Neural cell (in vitro differentiated cells): Measurements from ENCODE around the gene DCC. TPM values are rescaled to one million over a fixed set of nuclear protein-coding genes. Genes with fewer than 3 reads are reported as not detected.

Experiments used
- H2AFZ ChIP-seq: fragments of 200-600, 300-800 bp; sonication (generic), shearing (Covaris generic); 2 replicates; pipeline ENCODE4 v1.6.0; 2014; ENCODE audit warnings: low read depth, mild to moderate bottlenecking, antibody characterized with exemption, low read length, moderate library complexity
- H3F3A ChIP-seq: fragments of 200-600 bp; shearing (Covaris generic); 2 replicates; pipeline ENCODE4 v1.6.1; 2016; ENCODE audit warnings: mild to moderate bottlenecking, moderate library complexity, mixed read lengths, antibody characterized with exemption, low read length; ENCODE audit not compliant: insufficient read depth, poor library complexity, severe bottlenecking
- H3K27ac ChIP-seq: fragments of 200-600, 300-800 bp; sonication (generic), shearing (Covaris generic); 2 replicates; pipeline ENCODE4 v1.5.1; 2014; ENCODE audit warnings: mild to moderate bottlenecking, low read length, moderate library complexity
- H3K27me3 ChIP-seq: fragments of 300-800, 200-600 bp; sonication (generic), shearing (Covaris generic); 2 replicates; pipeline ENCODE4 v1.6.0; 2014; ENCODE audit warnings: mild to moderate bottlenecking, low read depth, low read length, moderate library complexity; ENCODE audit not compliant: insufficient read depth
- H3K36me3 ChIP-seq: fragments of 300-800, 200-600 bp; sonication (generic), shearing (Covaris generic); 2 replicates; pipeline ENCODE4 v1.5.1; 2014; ENCODE audit warnings: mild to moderate bottlenecking, antibody characterized with exemption, low read length, moderate library complexity; ENCODE audit not compliant: insufficient read depth
- H3K4me2 ChIP-seq: fragments of 300-800, 200-600 bp; sonication (generic), shearing (Covaris generic); 2 replicates; pipeline ENCODE4 v1.6.0; 2014; ENCODE audit warnings: mild to moderate bottlenecking, low read length
- H3K4me3 ChIP-seq: fragments of 300-800, 200-600 bp; sonication (generic), shearing (Covaris generic); 2 replicates; pipeline ENCODE4 v1.5.1; 2014; ENCODE audit warnings: mild to moderate bottlenecking, low read length, moderate library complexity
- H3K79me2 ChIP-seq: fragments of 200-600 bp; shearing (Covaris generic); replicated peaks from 2 replicates; pipeline ENCODE4 v1.6.0; 2014; ENCODE audit warnings: mild to moderate bottlenecking, low read length, moderate library complexity; ENCODE audit not compliant: insufficient read depth
- H3K9ac ChIP-seq: fragments of 300-800, 200-600 bp; sonication (generic), shearing (Covaris generic); 2 replicates; pipeline ENCODE4 v1.6.1; 2016; ENCODE audit warnings: mild to moderate bottlenecking, low read length, mixed read lengths
- H3K9me2 ChIP-seq: fragments of 200-600 bp; shearing (Covaris generic); 2 replicates; pipeline ENCODE4 v1.6.1; 2016; ENCODE audit warnings: mild to moderate bottlenecking, low read length, mixed read lengths; ENCODE audit not compliant: insufficient read depth
- H3K9me3 ChIP-seq: fragments of 200-600, 300-800 bp; sonication (generic), shearing (Covaris generic); 2 replicates; pipeline ENCODE4 v1.6.1; 2016; ENCODE audit warnings: mild to moderate bottlenecking, mixed run types, low read length, moderate library complexity, mixed read lengths
- H4K20me1 ChIP-seq: fragments of 200-600 bp; shearing (Covaris generic); 2 replicates; pipeline ENCODE4 v1.6.1; 2016; ENCODE audit warnings: mild to moderate bottlenecking, mixed run types; ENCODE audit not compliant: insufficient read depth
- EP300 ChIP-seq: fragments of 450-650 bp; conservative IDR thresholded peaks from 2 replicates; pipeline ENCODE4 v1.6.1; 2014; ENCODE audit warnings: antibody characterized with exemption, mild to moderate bottlenecking, moderate library complexity; ENCODE audit not compliant: poor library complexity, severe bottlenecking
- EZH2 ChIP-seq: fragments of 200-600, 300-800 bp; shearing (Covaris generic), sonication (generic); IDR thresholded peaks from 2 replicates; pipeline ENCODE4 v1.6.1; 2014; ENCODE audit warnings: antibody characterized with exemption, low read length, borderline replicate concordance, mild to moderate bottlenecking; ENCODE audit not compliant: insufficient read depth, poor library complexity, severe bottlenecking
- MXI1 ChIP-seq: fragments of 450-650 bp; conservative IDR thresholded peaks from 2 replicates; pipeline ENCODE4 v1.6.1; 2014; ENCODE audit warnings: antibody characterized with exemption, mild to moderate bottlenecking; ENCODE audit not compliant: poor library complexity, severe bottlenecking
- POLR2AphosphoS5 ChIP-seq: IDR thresholded peaks from 2 replicates; pipeline ENCODE4 v1.6.1; 2012
- RAD21 ChIP-seq: fragments of 450-650 bp; conservative IDR thresholded peaks from 2 replicates; pipeline ENCODE4 v1.6.1; 2014; ENCODE audit warnings: antibody characterized with exemption, mild to moderate bottlenecking, moderate library complexity
- REST ChIP-seq: IDR thresholded peaks from 2 replicates; pipeline ENCODE4 v1.6.1; 2012; ENCODE audit warnings: borderline replicate concordance
- SMC3 ChIP-seq: fragments of 450-650 bp; conservative IDR thresholded peaks from 2 replicates; pipeline ENCODE4 v1.6.1; 2014; ENCODE audit warnings: antibody characterized with exemption, mild to moderate bottlenecking, moderate library complexity; ENCODE audit not compliant: poor library complexity
- TAF1 ChIP-seq: IDR thresholded peaks from 2 replicates; pipeline ENCODE4 v1.6.1; 2012; ENCODE audit warnings: low read depth
- polyA plus RNA-seq: library from polyadenylated mRNA; depleted of rRNA; stranded (reverse); fragments of >200 nt; gene quantifications from 2 replicates; pipeline ENCODE4 v1.2.3, GENCODE V29; 2014
- TF ChIP-seq, protein P1 (sequence below): fragments of 450-650 bp; IDR thresholded peaks from 2 replicates; pipeline ENCODE4 v1.5.1; 2014; ENCODE audit warnings: antibody characterized with exemption, mild to moderate bottlenecking, moderate library complexity; ENCODE audit not compliant: poor library complexity, severe bottlenecking

DCC gene
- polyA plus RNA-seq, 1 donor from 2014 or later: 40.7 TPM

- no peak overlapping the region for H3K27ac ChIP-seq
- TF ChIP-seq RAD21 (no peak), TAF1 (no peak), EP300 (no peak), REST (no peak), MXI1 (no peak), SMC3 (no peak), EZH2 (no peak), POLR2AphosphoS5 (no peak)
- TF ChIP-seq, protein P1, sequence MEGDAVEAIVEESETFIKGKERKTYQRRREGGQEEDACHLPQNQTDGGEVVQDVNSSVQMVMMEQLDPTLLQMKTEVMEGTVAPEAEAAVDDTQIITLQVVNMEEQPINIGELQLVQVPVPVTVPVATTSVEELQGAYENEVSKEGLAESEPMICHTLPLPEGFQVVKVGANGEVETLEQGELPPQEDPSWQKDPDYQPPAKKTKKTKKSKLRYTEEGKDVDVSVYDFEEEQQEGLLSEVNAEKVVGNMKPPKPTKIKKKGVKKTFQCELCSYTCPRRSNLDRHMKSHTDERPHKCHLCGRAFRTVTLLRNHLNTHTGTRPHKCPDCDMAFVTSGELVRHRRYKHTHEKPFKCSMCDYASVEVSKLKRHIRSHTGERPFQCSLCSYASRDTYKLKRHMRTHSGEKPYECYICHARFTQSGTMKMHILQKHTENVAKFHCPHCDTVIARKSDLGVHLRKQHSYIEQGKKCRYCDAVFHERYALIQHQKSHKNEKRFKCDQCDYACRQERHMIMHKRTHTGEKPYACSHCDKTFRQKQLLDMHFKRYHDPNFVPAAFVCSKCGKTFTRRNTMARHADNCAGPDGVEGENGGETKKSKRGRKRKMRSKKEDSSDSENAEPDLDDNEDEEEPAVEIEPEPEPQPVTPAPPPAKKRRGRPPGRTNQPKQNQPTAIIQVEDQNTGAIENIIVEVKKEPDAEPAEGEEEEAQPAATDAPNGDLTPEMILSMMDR: no peak
- no peaks in the 10 kb centered on the region for H3K9me2 ChIP-seq
- no peaks in the 10 kb centered on the region for H3K9me3 ChIP-seq
- H3K79me2 ChIP-seq: no peaks in the 10 kb centered on the region
- no peak overlapping the region for H3K4me3 ChIP-seq
- H3K36me3 ChIP-seq: no peaks in the 10 kb centered on the region
- no peak overlapping the region for H2AFZ ChIP-seq
- H3F3A ChIP-seq: no peaks in the 10 kb centered on the region
- no peaks in the 10 kb centered on the region for H4K20me1 ChIP-seq
- H3K27me3 ChIP-seq: no peaks in the 10 kb centered on the region
- H3K9ac ChIP-seq: no peak overlapping the region
- H3K4me2 ChIP-seq: no peak overlapping the region
These were observed 20.5 kb upstream of the DCC start for GRCh38 chr18:52319424-52319983.

GRCh38 chr18:52322307-52322706 lies 17.7 kb upstream of the DCC start:
- TF ChIP-seq RAD21 (no peak), REST (no peak), TAF1 (no peak), POLR2AphosphoS5 (no peak), EZH2 (no peak), SMC3 (no peak), EP300 (no peak)
- TF ChIP-seq, protein P1: no peak
- no peaks in the 10 kb centered on the region for H3K27me3 ChIP-seq
- H3K9me3 ChIP-seq: no peaks in the 10 kb centered on the region
- no peak overlapping the region for H3K4me3 ChIP-seq
- no peak overlapping the region for H2AFZ ChIP-seq
- no peak overlapping the region for H3K9ac ChIP-seq
- no peaks in the 10 kb centered on the region for H3F3A ChIP-seq
- no peaks in the 10 kb centered on the region for H3K9me2 ChIP-seq
- no peaks in the 10 kb centered on the region for H3K36me3 ChIP-seq
- no peak overlapping the region for H3K27ac ChIP-seq
- H4K20me1 ChIP-seq: no peaks in the 10 kb centered on the region
- no peaks in the 10 kb centered on the region for H3K79me2 ChIP-seq
- H3K4me2 ChIP-seq: no peak overlapping the region
